Measurements from ENCODE around the gene PPT2. TPM values are rescaled to one million over a fixed set of nuclear protein-coding genes. Genes with fewer than 3 reads are reported as not detected.
A peak's percentile ranks its signal among the peaks of the same experiment; 100 is the strongest.

Gene PPT2
- total and polyA plus RNA-seq, 2 of the 13 experiments (the other 11 are each of a cell fraction or from before 2014, with no cell fraction given): 39.2 to 61.8 TPM

DNA sequence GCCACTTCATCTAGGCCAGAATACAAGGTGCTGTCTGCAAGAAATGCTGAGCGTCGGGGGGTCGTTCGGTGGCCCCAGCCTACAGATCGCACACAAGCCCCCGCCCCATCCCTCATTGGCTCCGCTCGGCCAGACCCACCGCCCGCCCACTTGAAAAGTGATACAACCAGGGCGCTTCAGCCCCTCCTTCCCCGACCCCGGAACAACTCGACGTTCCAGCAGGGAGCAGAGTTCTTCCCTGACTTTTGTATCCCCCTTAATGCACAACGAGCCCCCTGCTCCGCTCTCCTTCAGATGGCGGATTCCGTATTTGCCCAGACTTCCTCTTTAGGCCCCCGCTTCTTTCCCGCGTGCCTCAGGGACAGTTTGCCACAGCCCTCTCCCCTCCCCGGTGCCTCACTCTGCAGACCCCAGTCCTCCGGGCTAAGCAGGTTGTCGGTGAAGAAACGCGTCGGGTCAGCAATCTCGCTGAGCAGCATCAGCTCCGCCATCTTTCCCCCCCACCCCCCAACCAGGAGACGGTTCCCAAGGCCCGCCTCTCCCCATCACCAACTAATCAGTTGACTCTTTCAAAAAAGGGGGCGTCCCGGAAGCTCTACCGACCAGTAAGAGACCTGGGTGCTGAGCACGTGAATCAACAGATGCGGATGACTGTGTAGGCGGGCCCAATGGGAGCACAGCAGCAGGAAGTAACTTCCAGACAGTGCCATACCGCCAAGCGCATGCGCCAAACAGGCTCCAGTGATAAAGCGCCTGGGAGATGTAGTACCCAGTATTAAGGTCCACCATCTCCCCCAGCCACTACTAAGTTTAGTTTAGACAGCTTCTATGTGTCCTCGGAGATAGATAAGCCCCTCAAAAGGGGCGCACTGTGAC is 26.0 kb upstream of the PPT2 start, which contains the start of gene ATF6B (continued):
- TF ChIP-seq ZNF639 (CRISPR knock-in tag; conservative IDR thresholded peaks at IDR 0.05) (0 out of 2 replicates have a peak, but pooled peaks have one; percentile 44), ZNF562 (CRISPR knock-in tag; IDR thresholded peaks at IDR 0.05; ENCODE audit: borderline replicate concordance) (no peak), ZNF609 (CRISPR knock-in tag; IDR thresholded peaks at IDR 0.05; ENCODE audit: borderline replicate concordance) (peak; percentile 35; the same call in 1 of the 2 replicates), MED1 (CRISPR knock-in tag; IDR thresholded peaks at IDR 0.05) (no peak), GABPB1 (CRISPR knock-in tag; IDR thresholded peaks at IDR 0.05) (peak; percentile 73), SNAI1 (CRISPR knock-in tag; IDR thresholded peaks at IDR 0.05; ENCODE audit: borderline replicate concordance) (0 out of 2 replicates have a peak, but pooled peaks have one; percentile 94), ZBED4 (CRISPR knock-in tag; IDR thresholded peaks at IDR 0.05; ENCODE audit: borderline replicate concordance) (no peak), SSRP1 (CRISPR knock-in tag; IDR thresholded peaks at IDR 0.05) (0 out of 2 replicates have a peak, but pooled peaks have one; percentile 41), RARG (CRISPR knock-in tag; IDR thresholded peaks at IDR 0.05; ENCODE audit: low read depth) (no peak), RAD51 (IDR thresholded peaks at IDR 0.05; ENCODE audit: borderline replicate concordance) (peak; percentile 72), DPF2 (CRISPR knock-in tag; IDR thresholded peaks at IDR 0.05; ENCODE audit: borderline replicate concordance, low read depth) (no peak), TCF7 (IDR thresholded peaks at IDR 0.05; ENCODE audit: low read depth) (no peak), XRCC5 (optimal IDR thresholded peaks at IDR 0.05; ENCODE audit: low read length) (no peak)
- TF ChIP-seq, protein P1, sequence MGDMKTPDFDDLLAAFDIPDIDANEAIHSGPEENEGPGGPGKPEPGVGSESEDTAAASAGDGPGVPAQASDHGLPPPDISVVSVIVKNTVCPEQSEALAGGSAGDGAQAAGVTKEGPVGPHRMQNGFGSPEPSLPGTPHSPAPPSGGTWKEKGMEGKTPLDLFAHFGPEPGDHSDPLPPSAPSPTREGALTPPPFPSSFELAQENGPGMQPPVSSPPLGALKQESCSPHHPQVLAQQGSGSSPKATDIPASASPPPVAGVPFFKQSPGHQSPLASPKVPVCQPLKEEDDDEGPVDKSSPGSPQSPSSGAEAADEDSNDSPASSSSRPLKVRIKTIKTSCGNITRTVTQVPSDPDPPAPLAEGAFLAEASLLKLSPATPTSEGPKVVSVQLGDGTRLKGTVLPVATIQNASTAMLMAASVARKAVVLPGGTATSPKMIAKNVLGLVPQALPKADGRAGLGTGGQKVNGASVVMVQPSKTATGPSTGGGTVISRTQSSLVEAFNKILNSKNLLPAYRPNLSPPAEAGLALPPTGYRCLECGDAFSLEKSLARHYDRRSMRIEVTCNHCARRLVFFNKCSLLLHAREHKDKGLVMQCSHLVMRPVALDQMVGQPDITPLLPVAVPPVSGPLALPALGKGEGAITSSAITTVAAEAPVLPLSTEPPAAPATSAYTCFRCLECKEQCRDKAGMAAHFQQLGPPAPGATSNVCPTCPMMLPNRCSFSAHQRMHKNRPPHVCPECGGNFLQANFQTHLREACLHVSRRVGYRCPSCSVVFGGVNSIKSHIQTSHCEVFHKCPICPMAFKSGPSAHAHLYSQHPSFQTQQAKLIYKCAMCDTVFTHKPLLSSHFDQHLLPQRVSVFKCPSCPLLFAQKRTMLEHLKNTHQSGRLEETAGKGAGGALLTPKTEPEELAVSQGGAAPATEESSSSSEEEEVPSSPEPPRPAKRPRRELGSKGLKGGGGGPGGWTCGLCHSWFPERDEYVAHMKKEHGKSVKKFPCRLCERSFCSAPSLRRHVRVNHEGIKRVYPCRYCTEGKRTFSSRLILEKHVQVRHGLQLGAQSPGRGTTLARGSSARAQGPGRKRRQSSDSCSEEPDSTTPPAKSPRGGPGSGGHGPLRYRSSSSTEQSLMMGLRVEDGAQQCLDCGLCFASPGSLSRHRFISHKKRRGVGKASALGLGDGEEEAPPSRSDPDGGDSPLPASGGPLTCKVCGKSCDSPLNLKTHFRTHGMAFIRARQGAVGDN (CRISPR knock-in tag; IDR thresholded peaks at IDR 0.05): peak; percentile 74
